Gastroesophageal sphincter (tissue), 4 donors: Measurements from ENCODE around the gene VDR. TPM values are rescaled to one million over a fixed set of nuclear protein-coding genes. Genes with fewer than 3 reads are reported as not detected.

Source experiments
- ATAC-seq: fragments of 150-250 bp; one replicate; pipeline ENCODE4 v1.9.1; 2016; ENCODE audit warnings: mild to moderate bottlenecking, moderate library complexity
- H3K27ac ChIP-seq, 4 donors: fragments of 200-600 bp; sonication (generic) in 3 of 4; 1 replicate in 3 of 4; 2 replicates in 1 of 4; pipeline ENCODE4 v1.5.1; 2016 to 2019
- H3K27me3 ChIP-seq: fragments of 200-600 bp; sonication (generic); one replicate; pipeline ENCODE4 v1.5.1; 2019
- H3K36me3 ChIP-seq, 2 donors: fragments of 200-600 bp; sonication (generic); one replicate each; pipeline ENCODE4 v1.5.1; 2019; ENCODE audit warnings: control low read depth in 1 of 2
- H3K4me1 ChIP-seq, 3 donors: fragments of 200-600 bp; sonication (generic); 1 replicate in 2 of 3; 2 replicates in 1 of 3; pipeline ENCODE4 v1.5.1; 2016 to 2019; ENCODE audit warnings: control low read depth in 2 of 3
- H3K4me3 ChIP-seq, 2 donors: fragments of 200-600 bp; sonication (generic); one replicate each; pipeline ENCODE4 v1.5.1; 2019; ENCODE audit warnings: mild to moderate bottlenecking in 1 of 2, moderate library complexity in 1 of 2
- H3K9me3 ChIP-seq, 3 donors: fragments of 200-600 bp; sonication (generic); one replicate each; pipeline ENCODE4 v1.5.1; 2017 to 2019; ENCODE audit warnings: control low read depth in 2 of 3
- CTCF ChIP-seq, 4 experiments: fragments of 200-600 bp in 2 of 4; fragments of 450-650 bp in 2 of 4; sonication (generic) in 1 of 4; IDR thresholded peaks; one replicate each; pipeline ENCODE4 v1.5.1; 2017 to 2019; ENCODE audit warnings: antibody characterized with exemption in 4 of 4, mild to moderate bottlenecking in 2 of 4, moderate library complexity in 2 of 4
- EP300 ChIP-seq: sonication (generic); formaldehyde crosslinking; IDR thresholded peaks from one replicate; pipeline ENCODE4 v1.6.1; 2017; ENCODE audit warnings: antibody characterized with exemption, mild to moderate bottlenecking
- POLR2A ChIP-seq, 2 donors: fragments of 450-650 bp; IDR thresholded peaks; one replicate each; pipeline ENCODE4 v1.6.1; 2017; ENCODE audit warnings: antibody characterized with exemption in 2 of 2, mild to moderate bottlenecking in 2 of 2, moderate library complexity in 1 of 2
- POLR2AphosphoS5 ChIP-seq: sonication (generic); formaldehyde crosslinking; IDR thresholded peaks from one replicate; pipeline ENCODE4 v1.6.1; 2017; ENCODE audit warnings: antibody characterized with exemption
- WGBS, 2 donors: methylation state at CpG; one replicate each; pipeline ENCODE4 v1.1.5; 2018; ENCODE audit warnings: low coverage in 1 of 2; 5-methylcytosine and 5-hydroxymethylcytosine counted together
- total RNA-seq, 4 donors: library from RNA; depleted of rRNA; stranded (reverse); fragments of >200 nt; gene quantifications; one replicate each; pipeline ENCODE4 v1.1.0, GENCODE V29; 2016

The VDR gene
- total RNA-seq, 4 donors from 2014 or later, result 1.2 to 5.5 (median 1.6) TPM

GRCh38 chr12:47939009-47939601 is 34.3 kb upstream of the VDR start:
- no peak for ATAC-seq
- no peak for TF ChIP-seq CTCF (IDR thresholded peaks at IDR 0.05)
- TF ChIP-seq POLR2AphosphoS5, result no peak
- TF ChIP-seq EP300, result no peak
- H3K4me1 ChIP-seq, result peaks cover 0 to 6% (median 0%) of the 10 kb centered on the region in 3 donors
- no peak overlapping the region for H3K4me3 ChIP-seq
- no CpG with 5 or more reads among the region's 6 CpGs for WGBS, 2 donors
- no peak overlapping the region for H3K27ac ChIP-seq
- peaks cover 36% of the 10 kb centered on the region for H3K27me3 ChIP-seq
- H3K36me3 ChIP-seq, result no peaks in the 10 kb centered on the region
- no peaks in the 10 kb centered on the region for H3K9me3 ChIP-seq

- TF ChIP-seq EP300, result no peak
- TF ChIP-seq CTCF (IDR thresholded peaks at IDR 0.05), result no peak
- no peak for TF ChIP-seq POLR2AphosphoS5
- no peak for TF ChIP-seq POLR2A (IDR thresholded peaks at IDR 0.05)
- Histone ChIP-seq H3K27ac (no peak overlapping the region), H3K4me3 (no peak overlapping the region), H3K36me3 (no peaks in the 10 kb centered on the region), H3K27me3 (peaks cover 32% of the 10 kb centered on the region), H3K4me1 (peaks cover 0 to 6% (median 0%) of the 10 kb centered on the region in 3 donors), H3K9me3 (no peaks in the 10 kb centered on the region)
- no peak for ATAC-seq
- WGBS, 2 donors, result no CpG with 5 or more reads among the region's 4 CpGs
These were observed 33.8 kb upstream of the VDR start for GRCh38 chr12:47938594-47938993.

GRCh38 chr12:47938093-47938492 is 33.3 kb upstream of the VDR start:
- 92 to 100% methylated on average over 1 of the region's 1 CpG for WGBS, 2 donors
- no peak overlapping the region for H3K4me3 ChIP-seq

GRCh38 chr12:47935184-47935583 is 30.4 kb upstream of the VDR start:
- TF ChIP-seq POLR2AphosphoS5 (no peak), EP300 (no peak), CTCF (IDR thresholded peaks at IDR 0.05) (no peak), POLR2A (IDR thresholded peaks at IDR 0.05) (no peak)
- peak; percentile 34 for ATAC-seq
- 42 to 45% methylated on average over 5 to 9 of the region's 9 CpGs for WGBS, 2 donors
- Histone ChIP-seq H3K27me3 (no peaks in the 10 kb centered on the region), H3K4me3 (no peak overlapping the region), H3K36me3 (no peaks in the 10 kb centered on the region), H3K4me1 (no peaks in the 10 kb centered on the region), H3K9me3 (no peaks in the 10 kb centered on the region), H3K27ac (no peak overlapping the region)

More at GRCh38 chr12:47938093-47938492, 33.3 kb upstream of the VDR start:
- TF ChIP-seq POLR2A (IDR thresholded peaks at IDR 0.05), result no peak
- no peak for TF ChIP-seq POLR2AphosphoS5
- TF ChIP-seq CTCF (IDR thresholded peaks at IDR 0.05), result no peak
- TF ChIP-seq EP300, result no peak
- Histone ChIP-seq H3K27me3 (peaks cover 26% of the 10 kb centered on the region), H3K9me3 (no peaks in the 10 kb centered on the region), H3K27ac (no peak overlapping the region), H3K4me1 (peaks cover 0 to 6% (median 0%) of the 10 kb centered on the region in 3 donors), H3K36me3 (no peaks in the 10 kb centered on the region)
- ATAC-seq, result no peak

GRCh38 chr12:47931187-47931586 is 26.4 kb upstream of the VDR start:
- TF ChIP-seq POLR2A (IDR thresholded peaks at IDR 0.05), result no peak
- TF ChIP-seq EP300, result no peak
- TF ChIP-seq POLR2AphosphoS5, result no peak
- no peak for TF ChIP-seq CTCF (IDR thresholded peaks at IDR 0.05)
- Histone ChIP-seq H3K27me3 (peaks cover 7% of the 10 kb centered on the region), H3K4me1 (no peaks in the 10 kb centered on the region), H3K4me3 (no peak overlapping the region), H3K36me3 (no peaks in the 10 kb centered on the region), H3K27ac (no peak overlapping the region), H3K9me3 (no peaks in the 10 kb centered on the region)
- ATAC-seq, result no peak
- 83% methylated on average over 1 of the region's 1 CpG; no CpG with 5 or more reads in 1 of the 2 donors for WGBS, 2 donors
